ENCODE data around the gene PLP2. TPM values are rescaled to one million over a fixed set of nuclear protein-coding genes. Genes with fewer than 3 reads are reported as not detected.

PLP2 gene
- total and polyA plus RNA-seq, 10 donors, result 30.2 to 100 (median 55.0) TPM

- no peaks in the 10 kb centered on the region for H3K9me3 ChIP-seq
- no peak for DNase-seq
- 78 to 91% (median 81%) methylated on average over 3 to 9 of the region's 9 CpGs for WGBS, 5 donors
- H3K4me1 ChIP-seq, result no peaks in the 10 kb centered on the region
- TF ChIP-seq CTCF (IDR thresholded peaks at IDR 0.05 in 8 of 11, conservative IDR thresholded peaks at IDR 0.05 in 3 of 11) (no peak), POLR2A (IDR thresholded peaks at IDR 0.05) (no peak), POLR2AphosphoS5 (IDR thresholded peaks at IDR 0.05) (no peak)
- no peaks in the 10 kb centered on the region for H3K36me3 ChIP-seq
- H3K27me3 ChIP-seq (replicated peaks in 1 of 7), result peaks cover 0 to 10% (median 0%) of the 10 kb centered on the region in 7 donors
- intact Hi-C loops (cut with DNase I; ENCODE audit: low total_unique reads), result no loop called here
- H3K27ac ChIP-seq, result no peak overlapping the region
- no peak overlapping the region for H3K4me3 ChIP-seq
Observed at GRCh38 chrX:49211074-49211473, 39.4 kb downstream of the PLP2 start.

GRCh38 chrX:49212209-49212608 is 40.5 kb downstream of the PLP2 start:
- intact Hi-C loops (cut with DNase I; ENCODE audit: low total_unique reads), result no loop called here
- H3K4me3 ChIP-seq, result no peak overlapping the region
- H3K36me3 ChIP-seq, result no peaks in the 10 kb centered on the region
- H3K27ac ChIP-seq, result no peak overlapping the region
- peaks cover 0 to 10% (median 0%) of the 10 kb centered on the region in 7 donors for H3K27me3 ChIP-seq (replicated peaks in 1 of 7)
- TF ChIP-seq POLR2A (IDR thresholded peaks at IDR 0.05) (no peak), CTCF (IDR thresholded peaks at IDR 0.05 in 8 of 11, conservative IDR thresholded peaks at IDR 0.05 in 3 of 11) (no peak), POLR2AphosphoS5 (IDR thresholded peaks at IDR 0.05) (no peak)
- 72 to 95% (median 86%) methylated on average over 2 of the region's 2 CpGs; no CpG with 5 or more reads in 1 of the 5 donors for WGBS, 5 donors
- DNase-seq, result no peak
- H3K9me3 ChIP-seq, result no peaks in the 10 kb centered on the region
- no peaks in the 10 kb centered on the region for H3K4me1 ChIP-seq

DNA sequence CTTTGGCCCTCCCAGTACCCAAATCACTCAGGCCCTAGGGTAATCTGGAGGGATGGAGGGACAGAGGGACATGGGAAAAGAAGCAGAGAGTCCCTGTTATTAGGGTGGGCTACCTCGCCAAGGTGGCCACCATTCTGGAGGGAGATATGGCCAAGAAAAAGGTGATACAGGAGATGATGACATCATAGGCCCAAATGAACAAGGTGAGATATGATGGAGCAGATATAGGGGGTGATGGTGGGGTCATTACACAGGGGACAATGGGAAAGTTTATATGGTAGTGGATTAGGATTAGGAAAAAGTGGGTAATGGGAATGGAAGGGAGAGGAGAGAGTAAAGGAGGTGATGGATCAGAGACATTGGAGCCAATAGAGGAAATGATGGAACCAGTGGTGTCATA is 41.2 kb downstream of the PLP2 start:
- no peaks in the 10 kb centered on the region for H3K4me1 ChIP-seq
- TF ChIP-seq POLR2A (IDR thresholded peaks at IDR 0.05), result no peak
- TF ChIP-seq POLR2AphosphoS5 (IDR thresholded peaks at IDR 0.05), result no peak
- no peak for TF ChIP-seq CTCF (IDR thresholded peaks at IDR 0.05 in 8 of 11, conservative IDR thresholded peaks at IDR 0.05 in 3 of 11)
- no peaks in the 10 kb centered on the region for H3K36me3 ChIP-seq
- no peaks in the 10 kb centered on the region for H3K9me3 ChIP-seq
- no peak overlapping the region for H3K4me3 ChIP-seq
- WGBS, 5 donors, result 55 to 100% (median 88%) methylated on average over 1 of the region's 1 CpG
- intact Hi-C loops (cut with DNase I; ENCODE audit: low total_unique reads), result no loop called here
- H3K27ac ChIP-seq, result no peak overlapping the region
- no peak for DNase-seq
- H3K27me3 ChIP-seq (replicated peaks in 1 of 7), result peaks cover 0 to 10% (median 0%) of the 10 kb centered on the region in 7 donors

DNA sequence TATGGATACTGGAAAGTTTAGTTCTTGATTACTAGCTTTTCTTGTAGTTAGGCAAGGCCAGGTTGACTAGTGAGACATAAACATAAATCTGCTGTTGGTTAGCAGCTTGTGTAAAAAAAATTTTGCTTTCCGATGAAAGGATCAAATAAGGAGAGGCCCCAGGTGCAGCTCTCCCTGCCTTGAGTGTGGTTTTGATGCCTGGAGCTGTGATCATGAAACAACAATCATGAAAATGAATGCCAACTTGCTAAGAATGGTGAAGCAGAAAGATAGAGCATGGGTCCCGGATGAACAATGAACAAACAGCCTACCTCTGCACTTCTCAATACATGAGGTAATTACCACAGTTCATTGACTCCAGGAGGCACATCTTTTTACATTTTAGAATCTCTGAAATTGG is 42.7 kb downstream of the PLP2 start:
- intact Hi-C loops (cut with DNase I; ENCODE audit: low total_unique reads), result no loop called here
- Histone ChIP-seq H3K4me3 (no peak overlapping the region), H3K4me1 (no peaks in the 10 kb centered on the region), H3K9me3 (no peaks in the 10 kb centered on the region), H3K36me3 (no peaks in the 10 kb centered on the region), H3K27ac (no peak overlapping the region), H3K27me3 (replicated peaks in 1 of 7) (peaks cover 0 to 6% (median 0%) of the 10 kb centered on the region in 7 donors)
- WGBS, 5 donors, result 66 to 92% (median 86%) methylated on average over 2 of the region's 2 CpGs
- TF ChIP-seq POLR2A (IDR thresholded peaks at IDR 0.05), result no peak
- no peak for TF ChIP-seq POLR2AphosphoS5 (IDR thresholded peaks at IDR 0.05)
- no peak for TF ChIP-seq CTCF (IDR thresholded peaks at IDR 0.05 in 8 of 11, conservative IDR thresholded peaks at IDR 0.05 in 3 of 11)
- DNase-seq, result no peak

Measured in spleen (tissue), 11 donors.